HCT116 (cell line): ENCODE measurements around the gene SLC12A3. TPM values are rescaled to one million over a fixed set of nuclear protein-coding genes. Genes with fewer than 3 reads are reported as not detected.

Experiments used
- ATAC-seq: fragments of 200-7000 bp; cut with Tn5 transposase; 2 replicates; pipeline ENCODE4 v1.9.1; 2020; ENCODE audit warnings: mild to moderate bottlenecking, moderate library complexity
- BruUV-seq: library from RNA; stranded (reverse); fragments of 400-500 nt; replicated peaks from 2 replicates; lab custom pipeline; 2021; lab: Mats Ljungman, UMichigan
- CTCF ChIA-PET: fragments of 300-600 bp; sonication (Branson Sonifier 250); formaldehyde crosslinking; loops from one replicate; lab custom pipeline; 2021; ENCODE audit warnings: antibody characterized with exemption; lab: Charles Lee
- POLR2A ChIA-PET: fragments of 300-600, 350-600 bp; sonication (Branson Sonifier 250); formaldehyde crosslinking; loops from one replicate; lab custom pipeline; 2021; ENCODE audit warnings: antibody characterized with exemption; lab: Charles Lee
- RAD21 ChIA-PET, 2 experiments: fragments of 300-600 bp; sonication (Branson Sonifier 250); formaldehyde crosslinking; loops; one replicate each; lab custom pipeline; 2023; ENCODE audit warnings: low total read pairs in 2 of 2; ENCODE audit not compliant: uncharacterized antibody in 2 of 2, unreplicated experiment in 2 of 2, low non-redundant PET in 1 of 2; lab: Charles Lee
- DNase-seq: peaks from one replicate; pipeline ENCODE4 v3.0.0-alpha.2; 2010; ENCODE audit warnings: low read depth, low spot score
- H2AFZ ChIP-seq: fragments of 200-600 bp; shearing (Covaris generic), sonication (generic); 2 replicates; pipeline ENCODE4 v1.6.1; 2017; ENCODE audit warnings: low read depth, mixed run types, mixed read lengths, antibody characterized with exemption, low read length; ENCODE audit not compliant: poor library complexity, severe bottlenecking
- H3K27ac ChIP-seq: 2 replicates; pipeline ENCODE4 v1.5.1; 2012; ENCODE audit warnings: low read depth, low read length
- H3K27me3 ChIP-seq: fragments of 200-600 bp; sonication (generic); 2 replicates; pipeline ENCODE4 v1.6.1; 2016; ENCODE audit warnings: mixed run types, low read length, mixed read lengths; ENCODE audit not compliant: insufficient read depth
- H3K36me3 ChIP-seq, 2 experiments: fragments of 200-500 bp in 1 of 2; fragments of 200-600 bp in 1 of 2; sonication (Bioruptor generic) in 1 of 2; sonication (generic) in 1 of 2; 2 replicates each; pipeline versions ENCODE4 v1.5.1 to v1.6.1; 2014 to 2016; ENCODE audit warnings: low read length in 2 of 2, inconsistent platforms in 1 of 2, mixed read lengths in 1 of 2, mixed run types in 1 of 2; ENCODE audit not compliant: insufficient read depth in 2 of 2, control insufficient read depth in 1 of 2
- H3K4me1 ChIP-seq, 2 experiments: fragments of 200-600 bp in 1 of 2; sonication (generic) in 1 of 2; 2 replicates each; pipeline versions ENCODE4 v1.5.1 to v1.6.1; 2012 to 2017; ENCODE audit warnings: low read length in 2 of 2, inconsistent platforms in 1 of 2, mild to moderate bottlenecking in 1 of 2, mixed read lengths in 1 of 2, mixed run types in 1 of 2, moderate library complexity in 1 of 2; ENCODE audit not compliant: insufficient read depth in 2 of 2, control insufficient read depth in 1 of 2
- H3K4me2 ChIP-seq: fragments of 200-600 bp; sonication (generic); 2 replicates; pipeline ENCODE4 v1.6.1; 2017; ENCODE audit warnings: mixed run types, low read length, mixed read lengths
- H3K4me3 ChIP-seq, 2 experiments: fragments of 200-600 bp in 1 of 2; sonication (generic) in 1 of 2; replicated peaks in 1 of 2; 2 replicates each; pipeline ENCODE4 v1.5.1; 2011 to 2016; ENCODE audit warnings: low read length in 2 of 2, control low read depth in 1 of 2, low read depth in 1 of 2, mild to moderate bottlenecking in 1 of 2, mixed read lengths in 1 of 2, mixed run types in 1 of 2
- H3K79me2 ChIP-seq: fragments of 200-600 bp; sonication (generic); 2 replicates; pipeline ENCODE4 v1.6.1; 2017; ENCODE audit warnings: mild to moderate bottlenecking, mixed run types, low read length, moderate library complexity, mixed read lengths; ENCODE audit not compliant: insufficient read depth
- H3K9ac ChIP-seq: fragments of 200-600 bp; sonication (generic); 2 replicates; pipeline ENCODE4 v1.6.1; 2016; ENCODE audit warnings: low read length, mixed read lengths
- H3K9me2 ChIP-seq: fragments of 200-600 bp; sonication (generic), shearing (Covaris generic); 2 replicates; pipeline ENCODE4 v1.6.1; 2017; ENCODE audit warnings: mixed run types, mild to moderate bottlenecking, moderate library complexity; ENCODE audit not compliant: insufficient read depth
- H3K9me3 ChIP-seq, 2 experiments: fragments of 200-500 bp in 1 of 2; fragments of 200-600 bp in 1 of 2; sonication (Bioruptor generic) in 1 of 2; sonication (generic) in 1 of 2; 2 replicates each; pipeline ENCODE4 v1.6.1; 2014 to 2017; ENCODE audit warnings: low read length in 2 of 2, mixed read lengths in 2 of 2, inconsistent platforms in 1 of 2, low read depth in 1 of 2, mild to moderate bottlenecking in 1 of 2, mixed run types in 1 of 2, moderate library complexity in 1 of 2; ENCODE audit not compliant: control insufficient read depth in 1 of 2, insufficient read depth in 1 of 2
- H4K20me1 ChIP-seq: fragments of 200-600 bp; sonication (generic), shearing (Covaris generic); 2 replicates; pipeline ENCODE4 v1.6.1; 2017; ENCODE audit warnings: mixed run types, mild to moderate bottlenecking, moderate library complexity; ENCODE audit not compliant: insufficient read depth
- CBX3 ChIP-seq: IDR thresholded peaks from 2 replicates; pipeline ENCODE4 v1.6.1; 2012; ENCODE audit warnings: low read depth
- CEBPB ChIP-seq: IDR thresholded peaks from 2 replicates; pipeline ENCODE4 v1.6.1; 2012; ENCODE audit warnings: low read depth
- CTCF ChIP-seq, 3 experiments: fragments of 200-600 bp in 1 of 3; sonication (generic) in 1 of 3; IDR thresholded peaks in 2 of 3; conservative IDR thresholded peaks in 1 of 3; 2 replicates each; pipeline ENCODE4 v1.5.1; 2012 to 2017; ENCODE audit warnings: low read depth in 2 of 3, low read length in 2 of 3, antibody characterized with exemption in 1 of 3, borderline replicate concordance in 1 of 3, control low read depth in 1 of 3, mild to moderate bottlenecking in 1 of 3, mixed read lengths in 1 of 3, mixed run types in 1 of 3, moderate library complexity in 1 of 3; ENCODE audit not compliant: insufficient read depth in 1 of 3
- ELF1 ChIP-seq: IDR thresholded peaks from 2 replicates; pipeline ENCODE4 v1.6.1; 2012; ENCODE audit warnings: low read depth, borderline replicate concordance
- EZH2phosphoT487 ChIP-seq: fragments of 200-600 bp; IDR thresholded peaks from 2 replicates; pipeline ENCODE4 v1.6.1; 2018; ENCODE audit warnings: antibody characterized with exemption, borderline replicate concordance
- FOSL1 ChIP-seq: IDR thresholded peaks from 2 replicates; pipeline ENCODE4 v1.6.1; 2012; ENCODE audit warnings: low read depth
- JUND ChIP-seq: IDR thresholded peaks from 2 replicates; pipeline ENCODE4 v1.6.1; 2012
- MAX ChIP-seq: IDR thresholded peaks from 2 replicates; pipeline ENCODE4 v1.6.1; 2012
- POLR2AphosphoS5 ChIP-seq: IDR thresholded peaks from 2 replicates; pipeline ENCODE4 v1.6.1; 2011; ENCODE audit warnings: mild to moderate bottlenecking, low read depth, low read length, moderate library complexity
- RAD21 ChIP-seq: IDR thresholded peaks from 2 replicates; pipeline ENCODE4 v1.6.1; 2012; ENCODE audit warnings: low read depth, mild to moderate bottlenecking
- REST ChIP-seq: IDR thresholded peaks from 2 replicates; pipeline ENCODE4 v1.6.1; 2012; ENCODE audit warnings: low read depth
- SIN3A ChIP-seq: IDR thresholded peaks from 2 replicates; pipeline ENCODE4 v1.6.1; 2012; ENCODE audit warnings: low read depth
- SP1 ChIP-seq: IDR thresholded peaks from 2 replicates; pipeline ENCODE4 v1.6.1; 2012; ENCODE audit warnings: low read depth
- SRF ChIP-seq: IDR thresholded peaks from 2 replicates; pipeline ENCODE4 v1.6.1; 2012; ENCODE audit warnings: low read depth
- YY1 ChIP-seq: IDR thresholded peaks from 2 replicates; pipeline ENCODE4 v1.6.1; 2011; ENCODE audit warnings: low read length, low read depth, moderate library complexity, mild to moderate bottlenecking; ENCODE audit not compliant: insufficient replicate concordance; ENCODE audit errors: extremely low read depth
- ZFX ChIP-seq: fragments of 450-650 bp; IDR thresholded peaks from 2 replicates; pipeline ENCODE4 v1.6.1; 2017
- ZNF274 ChIP-seq: fragments of 200-500 bp; sonication (Bioruptor generic); IDR thresholded peaks from 2 replicates; pipeline ENCODE4 v1.6.1; 2014; ENCODE audit warnings: mild to moderate bottlenecking, low read depth, low read length, inconsistent platforms
- intact Hi-C: fragments of 100-400 bp; cut with micrococcal nuclease; formaldehyde crosslinking; loops from 2 replicates; pipeline ENCODE4 v1.10.0; 2022
- total RNA-seq: library from RNA; stranded (reverse); gene quantifications from one replicate; pipeline ENCODE4 v1.2.1, GENCODE V29; 2021; ENCODE audit not compliant: unreplicated experiment
- TF ChIP-seq, protein P1 (sequence below): IDR thresholded peaks from 2 replicates; pipeline ENCODE4 v1.6.1; 2011; ENCODE audit warnings: mild to moderate bottlenecking, low read length, moderate library complexity; ENCODE audit not compliant: insufficient replicate concordance; ENCODE audit errors: extremely low read depth
- TF ChIP-seq, protein P2 (sequence below): IDR thresholded peaks from 2 replicates; pipeline ENCODE4 v1.6.1; 2012

SLC12A3 gene
- total RNA-seq, 1 experiment from 2014 or later, result not detected

DNA sequence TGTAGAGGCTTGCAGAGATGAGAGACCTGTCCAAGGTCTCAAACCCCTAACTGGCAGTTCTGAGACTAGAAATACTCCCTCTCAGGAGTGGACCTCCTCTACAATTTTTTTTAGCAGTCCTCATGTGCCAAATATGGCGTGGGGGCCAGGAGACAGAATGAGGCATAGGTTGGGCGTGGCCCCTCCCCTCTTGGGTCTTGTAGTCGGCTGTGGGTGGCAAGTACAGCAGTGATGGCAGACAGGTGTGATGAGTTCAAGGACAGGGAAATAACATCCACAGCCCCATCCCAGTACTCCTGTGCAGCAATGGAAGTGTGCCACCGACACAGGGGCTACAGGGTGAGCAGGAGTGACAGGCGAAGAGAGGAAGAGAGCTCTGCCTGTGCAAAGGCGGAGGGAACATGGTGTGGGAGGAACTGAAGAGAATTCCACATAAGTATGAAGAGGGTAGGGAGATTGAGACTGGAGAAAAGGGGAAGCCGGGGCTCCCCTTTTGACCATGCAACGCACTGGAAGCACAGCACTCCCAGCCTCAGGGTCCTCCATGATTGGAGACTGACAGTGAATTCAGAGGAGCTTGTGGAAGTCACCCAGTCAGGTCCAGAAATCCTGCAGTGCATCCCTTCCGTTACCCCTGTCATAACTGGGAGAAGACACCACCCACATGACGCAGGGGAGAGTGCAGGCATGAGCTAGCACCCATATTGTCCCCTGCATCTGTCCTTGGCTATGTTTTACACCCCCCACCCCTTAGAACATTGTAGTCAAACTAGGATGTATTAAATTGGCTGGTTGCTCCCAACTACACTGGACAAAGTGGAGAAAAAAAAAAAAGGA lies 82.0 kb downstream of the SLC12A3 start:
- Histone ChIP-seq H3K9me2 (no peaks in the 10 kb centered on the region), H3K4me2 (no peak overlapping the region), H2AFZ (no peak overlapping the region), H3K79me2 (no peaks in the 10 kb centered on the region), H3K9ac (no peak overlapping the region), H4K20me1 (no peaks in the 10 kb centered on the region), H3K4me3 (no peak overlapping the region), H3K36me3 (peaks cover 27 to 33% of the 10 kb centered on the region in 2 experiments; a peak in 3 of 4 replicates), H3K27me3 (no peaks in the 10 kb centered on the region), H3K4me1 (peaks cover 0 to 3% of the 10 kb centered on the region in 2 experiments; a peak in 1 of 4 replicates), H3K27ac (no peak overlapping the region), H3K9me3 (no peaks in the 10 kb centered on the region)
- no peak for DNase-seq
- no peak for ATAC-seq
- ChIA-PET CTCF (interaction anchor here (1.2 kb wide), 1 partner anchor 18 kb away, joined by 5 read pairs; no protein-coding TSS in a partner anchor), RAD21 (no interaction called here), POLR2A (interaction anchor here (4.4 kb wide), 1 partner anchor 15 kb away, joined by 25 read pairs; the partner anchor contains the start of gene HERPUD1)
- intact Hi-C loops, result no loop called here
- BruUV-seq, result TSS peak; percentile 1
- no peak for TF ChIP-seq CBX3
- TF ChIP-seq ELF1, result no peak
- TF ChIP-seq ZFX, result no peak
- TF ChIP-seq SRF, result peak; percentile 76
- no peak for TF ChIP-seq MAX
- TF ChIP-seq RAD21, result no peak
- no peak for TF ChIP-seq EZH2phosphoT487
- 0 out of 2 replicates have a peak, but pooled peaks have one; percentile 8 for TF ChIP-seq JUND
- TF ChIP-seq, protein P1, sequence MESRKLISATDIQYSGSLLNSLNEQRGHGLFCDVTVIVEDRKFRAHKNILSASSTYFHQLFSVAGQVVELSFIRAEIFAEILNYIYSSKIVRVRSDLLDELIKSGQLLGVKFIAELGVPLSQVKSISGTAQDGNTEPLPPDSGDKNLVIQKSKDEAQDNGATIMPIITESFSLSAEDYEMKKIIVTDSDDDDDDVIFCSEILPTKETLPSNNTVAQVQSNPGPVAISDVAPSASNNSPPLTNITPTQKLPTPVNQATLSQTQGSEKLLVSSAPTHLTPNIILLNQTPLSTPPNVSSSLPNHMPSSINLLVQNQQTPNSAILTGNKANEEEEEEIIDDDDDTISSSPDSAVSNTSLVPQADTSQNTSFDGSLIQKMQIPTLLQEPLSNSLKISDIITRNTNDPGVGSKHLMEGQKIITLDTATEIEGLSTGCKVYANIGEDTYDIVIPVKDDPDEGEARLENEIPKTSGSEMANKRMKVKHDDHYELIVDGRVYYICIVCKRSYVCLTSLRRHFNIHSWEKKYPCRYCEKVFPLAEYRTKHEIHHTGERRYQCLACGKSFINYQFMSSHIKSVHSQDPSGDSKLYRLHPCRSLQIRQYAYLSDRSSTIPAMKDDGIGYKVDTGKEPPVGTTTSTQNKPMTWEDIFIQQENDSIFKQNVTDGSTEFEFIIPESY, result no peak
- TF ChIP-seq CTCF (IDR thresholded peaks at IDR 0.05 in 2 of 3, conservative IDR thresholded peaks at IDR 0.05 in 1 of 3; ENCODE audit: borderline replicate concordance in 1 of 3, insufficient read depth in 1 of 3, low read depth in 2 of 3, low read length in 2 of 3), result no peak
- TF ChIP-seq ZNF274, result no peak
- TF ChIP-seq REST, result no peak
- TF ChIP-seq POLR2AphosphoS5, result peak; percentile 40
- no peak for TF ChIP-seq FOSL1
- no peak for TF ChIP-seq SIN3A
- TF ChIP-seq YY1, result no peak
- no peak for TF ChIP-seq CEBPB
- TF ChIP-seq, protein P2, sequence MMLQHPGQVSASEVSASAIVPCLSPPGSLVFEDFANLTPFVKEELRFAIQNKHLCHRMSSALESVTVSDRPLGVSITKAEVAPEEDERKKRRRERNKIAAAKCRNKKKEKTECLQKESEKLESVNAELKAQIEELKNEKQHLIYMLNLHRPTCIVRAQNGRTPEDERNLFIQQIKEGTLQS, result no peak
- no peak for TF ChIP-seq SP1
